Ishikawa (cell line): ENCODE measurements around the gene TMIGD3.

Source experiments
- FOXM1 ChIP-seq: IDR thresholded peaks from 2 replicates; pipeline ENCODE4 v1.6.1; 2012; ENCODE audit warnings: low read depth, borderline replicate concordance
- USF1 ChIP-seq: IDR thresholded peaks from 2 replicates; pipeline ENCODE4 v1.6.1; 2012
- YY1 ChIP-seq: IDR thresholded peaks from 2 replicates; pipeline ENCODE4 v1.6.1; 2012; ENCODE audit warnings: low read depth

GRCh38 chr1:111515291-111516004, 12.0 kb upstream of the TMIGD3 start:
- no peak for TF ChIP-seq USF1
- TF ChIP-seq FOXM1, result no peak
- no peak for TF ChIP-seq YY1
